ENCODE measurements around the gene KRTAP19-5.
"Not testable (repeated sequence)": the region's sequence is repeated elsewhere in the genome, so short reads cannot be mapped to it uniquely, and the experiment has no call there.

Gene KRTAP19-5

GRCh38 chr21:30502041-30502440 lies at the start of gene KRTAP19-5:
Gene KRTAP19-5, minus strand, starts transcription at chr21:30502141. Its CDS starts 51 bp downstream, at chr21:30502090.
- no peak for DNase-seq (ENCODE audit: low read depth)

- no peak for DNase-seq (ENCODE audit: low read depth)
Observed at GRCh38 chr21:30541764-30542163, 39.8 kb upstream of the KRTAP19-5 start, which contains the start of gene KRTAP19-6. Gene KRTAP19-6, minus strand, starts transcription at chr21:30541864. Its CDS starts 31 bp downstream, at chr21:30541833.

- no peak for DNase-seq (ENCODE audit: low read depth)
Observed at GRCh38 chr21:30518876-30519275, 16.9 kb upstream of the KRTAP19-5 start.

- no peak for DNase-seq (ENCODE audit: low read depth)
Observed at GRCh38 chr21:30515681-30516080, 13.7 kb upstream of the KRTAP19-5 start.

GRCh38 chr21:30505621-30506205 lies 3.8 kb upstream of the KRTAP19-5 start:
- DNase-seq (ENCODE audit: low read depth), result not testable (repeated sequence)

GRCh38 chr21:30497065-30497464 lies 4.9 kb downstream of the KRTAP19-5 start, which contains the start of gene KRTAP19-4:
Gene KRTAP19-4, minus strand, starts transcription at chr21:30497165. Its CDS starts 55 bp downstream, at chr21:30497110.
- DNase-seq (ENCODE audit: low read depth), result no peak

GRCh38 chr21:30491963-30492428 lies 9.9 kb downstream of the KRTAP19-5 start, which contains the start of gene KRTAP19-3:
Gene KRTAP19-3, minus strand, starts transcription at chr21:30492013. Its CDS starts 56 bp downstream, at chr21:30491957.
- DNase-seq (ENCODE audit: low read depth), result no peak

GRCh38 chr21:30487336-30487735 lies 14.6 kb downstream of the KRTAP19-5 start, which contains the start of gene KRTAP19-2:
Gene KRTAP19-2, minus strand, starts transcription at chr21:30487436. Its CDS starts 88 bp downstream, at chr21:30487348.
- DNase-seq (ENCODE audit: low read depth), result no peak

- no peak for DNase-seq (ENCODE audit: low read depth)
Observed at GRCh38 chr21:30486180-30486579, 15.8 kb downstream of the KRTAP19-5 start.

- DNase-seq (ENCODE audit: low read depth), result no peak
Observed at GRCh38 chr21:30482130-30482529, 19.8 kb downstream of the KRTAP19-5 start.

GRCh38 chr21:30480145-30480544 lies 21.8 kb downstream of the KRTAP19-5 start, which contains the start of gene KRTAP19-1:
Gene KRTAP19-1, minus strand, starts transcription at chr21:30480367. Its CDS starts 50 bp downstream, at chr21:30480317.
- DNase-seq (ENCODE audit: low read depth), result no peak

- DNase-seq (ENCODE audit: low read depth), result no peak
Observed at GRCh38 chr21:30479259-30479658, 22.7 kb downstream of the KRTAP19-5 start.

GRCh38 chr21:30478004-30478403 lies 23.9 kb downstream of the KRTAP19-5 start:
- no peak for DNase-seq (ENCODE audit: low read depth)

GRCh38 chr21:30468900-30469714 lies 32.8 kb downstream of the KRTAP19-5 start:
- no peak for DNase-seq (ENCODE audit: low read depth)

GRCh38 chr21:30463713-30464112 lies 38.2 kb downstream of the KRTAP19-5 start:
- no peak for DNase-seq (ENCODE audit: low read depth)
